Neural progenitor cell (in vitro differentiated cells): ENCODE data around the gene CCDC7. TPM values are rescaled to one million over a fixed set of nuclear protein-coding genes. Genes with fewer than 3 reads are reported as not detected.

Experiments
- DNase-seq: peaks from one replicate; pipeline ENCODE4 v3.0.0-alpha.2; 2016; ENCODE audit warnings: low spot score
- H2AFZ ChIP-seq: fragments of 200-600 bp; sonication (generic); replicated peaks from 2 replicates; pipeline ENCODE4 v1.6.1; 2016; ENCODE audit warnings: antibody characterized with exemption
- H3F3A ChIP-seq: fragments of 200-600 bp; sonication (generic); 2 replicates; pipeline ENCODE4 v1.6.1; 2016; ENCODE audit warnings: antibody characterized with exemption, low read depth
- H3K27ac ChIP-seq: fragments of 200-600 bp; sonication (generic); 2 replicates; pipeline ENCODE4 v1.5.1; 2016; ENCODE audit warnings: mild to moderate bottlenecking
- H3K27me3 ChIP-seq: fragments of 200-600 bp; sonication (generic); 2 replicates; pipeline ENCODE4 v1.6.1; 2016; ENCODE audit warnings: mild to moderate bottlenecking, moderate library complexity
- H3K36me3 ChIP-seq: fragments of 200-600 bp; sonication (generic); 2 replicates; pipeline ENCODE4 v1.5.1; 2016
- H3K4me1 ChIP-seq: fragments of 200-600 bp; sonication (generic); 2 replicates; pipeline ENCODE4 v1.6.1; 2016; ENCODE audit warnings: mixed run types
- H3K4me2 ChIP-seq: fragments of 200-600 bp; sonication (generic); 2 replicates; pipeline ENCODE4 v1.6.1; 2016
- H3K4me3 ChIP-seq: fragments of 200-600 bp; sonication (generic); 2 replicates; pipeline ENCODE4 v1.5.1; 2016
- H3K79me2 ChIP-seq: fragments of 200-600 bp; sonication (generic); 2 replicates; pipeline ENCODE4 v1.6.1; 2016; ENCODE audit warnings: low read depth
- H3K9ac ChIP-seq: fragments of 200-600 bp; sonication (generic); 2 replicates; pipeline ENCODE4 v1.6.1; 2016
- H3K9me3 ChIP-seq: fragments of 200-600 bp; sonication (generic); 2 replicates; pipeline ENCODE4 v1.5.1; 2016; ENCODE audit warnings: low read depth
- H4K20me1 ChIP-seq: fragments of 200-600 bp; sonication (generic); 2 replicates; pipeline ENCODE4 v1.6.1; 2016; ENCODE audit warnings: low read depth
- H3K27ac Mint-ChIP-seq: 3 replicates; pipeline ENCODE4 v1.8.0; 2021; ENCODE audit warnings: mixed read lengths
- H3K27me3 Mint-ChIP-seq: 2 replicates; pipeline ENCODE4 v1.8.0; 2022; ENCODE audit warnings: low read depth, mild to moderate bottlenecking, inconsistent platforms, moderate library complexity, mixed read lengths; ENCODE audit not compliant: insufficient read depth
- H3K36me3 Mint-ChIP-seq: 3 replicates; pipeline ENCODE4 v1.8.0; 2021; ENCODE audit warnings: mixed read lengths
- H3K4me1 Mint-ChIP-seq: 3 replicates; pipeline ENCODE4 v1.8.0; 2021; ENCODE audit warnings: mixed read lengths
- H3K4me3 Mint-ChIP-seq: 3 replicates; pipeline ENCODE4 v1.8.0; 2021; ENCODE audit warnings: mild to moderate bottlenecking, moderate library complexity, mixed read lengths
- H3K9me3 Mint-ChIP-seq: 3 replicates; pipeline ENCODE4 v1.8.0; 2020; ENCODE audit warnings: mixed read lengths
- EZH2 ChIP-seq: fragments of 200-600 bp; sonication (generic); IDR thresholded peaks from 2 replicates; pipeline ENCODE4 v1.6.1; 2017; ENCODE audit warnings: antibody characterized with exemption, mild to moderate bottlenecking, moderate library complexity
- EZH2phosphoT487 ChIP-seq: fragments of 200-600 bp; sonication (generic); IDR thresholded peaks from 2 replicates; pipeline ENCODE4 v1.6.1; 2017; ENCODE audit warnings: antibody characterized with exemption
- total RNA-seq: library from RNA; depleted of rRNA; stranded (reverse); fragments of >200 nt; gene quantifications from 2 replicates; pipeline ENCODE4 v1.2.3, GENCODE V29; 2015; ENCODE audit warnings: low replicate concordance
- TF ChIP-seq, protein P1 (sequence below): fragments of 200-600 bp; sonication (generic); IDR thresholded peaks from 2 replicates; pipeline ENCODE4 v1.5.1; 2017; ENCODE audit warnings: antibody characterized with exemption, mild to moderate bottlenecking

Gene CCDC7
- total RNA-seq, 1 donor from 2014 or later = 6.9 TPM

DNA sequence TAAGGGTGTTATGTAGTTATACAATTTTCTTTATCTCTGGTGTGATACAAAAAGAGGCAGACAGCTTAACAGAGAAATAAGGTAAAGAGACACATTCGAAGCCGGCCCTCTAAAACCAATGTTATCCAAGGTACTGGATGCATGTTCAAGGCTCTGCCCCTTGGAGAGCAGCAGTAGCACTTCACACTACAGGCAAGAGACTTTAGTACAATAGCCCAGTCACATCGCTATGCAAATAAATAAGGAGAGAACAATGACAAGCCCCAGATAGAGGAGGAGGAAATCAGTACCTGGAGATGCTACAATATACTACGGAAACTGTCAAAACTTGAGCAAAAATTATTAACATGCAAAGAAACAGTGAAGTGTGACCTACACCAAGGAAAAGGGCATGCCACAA, 401.0 kb downstream of the CCDC7 start:
- Histone ChIP-seq H3K4me3 (no peak overlapping the region), H3K9me3 (no peaks in the 10 kb centered on the region), H3F3A (no peaks in the 10 kb centered on the region), H3K4me2 (no peak overlapping the region), H3K27me3 (no peaks in the 10 kb centered on the region), H3K27ac (no peak overlapping the region), H2AFZ (no peak overlapping the region), H3K36me3 (no peaks in the 10 kb centered on the region), H3K9ac (no peak overlapping the region), H4K20me1 (no peaks in the 10 kb centered on the region), H3K4me1 (no peaks in the 10 kb centered on the region), H3K79me2 (no peaks in the 10 kb centered on the region)
- Mint-ChIP-seq H3K27ac (no peak overlapping the region), H3K4me3 (no peak overlapping the region), H3K9me3 (no peaks in the 10 kb centered on the region), H3K4me1 (no peaks in the 10 kb centered on the region), H3K36me3 (no peaks in the 10 kb centered on the region), H3K27me3 (peaks cover 3% of the 10 kb centered on the region)
- TF ChIP-seq, protein P1, sequence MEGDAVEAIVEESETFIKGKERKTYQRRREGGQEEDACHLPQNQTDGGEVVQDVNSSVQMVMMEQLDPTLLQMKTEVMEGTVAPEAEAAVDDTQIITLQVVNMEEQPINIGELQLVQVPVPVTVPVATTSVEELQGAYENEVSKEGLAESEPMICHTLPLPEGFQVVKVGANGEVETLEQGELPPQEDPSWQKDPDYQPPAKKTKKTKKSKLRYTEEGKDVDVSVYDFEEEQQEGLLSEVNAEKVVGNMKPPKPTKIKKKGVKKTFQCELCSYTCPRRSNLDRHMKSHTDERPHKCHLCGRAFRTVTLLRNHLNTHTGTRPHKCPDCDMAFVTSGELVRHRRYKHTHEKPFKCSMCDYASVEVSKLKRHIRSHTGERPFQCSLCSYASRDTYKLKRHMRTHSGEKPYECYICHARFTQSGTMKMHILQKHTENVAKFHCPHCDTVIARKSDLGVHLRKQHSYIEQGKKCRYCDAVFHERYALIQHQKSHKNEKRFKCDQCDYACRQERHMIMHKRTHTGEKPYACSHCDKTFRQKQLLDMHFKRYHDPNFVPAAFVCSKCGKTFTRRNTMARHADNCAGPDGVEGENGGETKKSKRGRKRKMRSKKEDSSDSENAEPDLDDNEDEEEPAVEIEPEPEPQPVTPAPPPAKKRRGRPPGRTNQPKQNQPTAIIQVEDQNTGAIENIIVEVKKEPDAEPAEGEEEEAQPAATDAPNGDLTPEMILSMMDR = no peak
- TF ChIP-seq EZH2phosphoT487 (no peak), EZH2 (no peak)
- DNase-seq = no peak

DNA sequence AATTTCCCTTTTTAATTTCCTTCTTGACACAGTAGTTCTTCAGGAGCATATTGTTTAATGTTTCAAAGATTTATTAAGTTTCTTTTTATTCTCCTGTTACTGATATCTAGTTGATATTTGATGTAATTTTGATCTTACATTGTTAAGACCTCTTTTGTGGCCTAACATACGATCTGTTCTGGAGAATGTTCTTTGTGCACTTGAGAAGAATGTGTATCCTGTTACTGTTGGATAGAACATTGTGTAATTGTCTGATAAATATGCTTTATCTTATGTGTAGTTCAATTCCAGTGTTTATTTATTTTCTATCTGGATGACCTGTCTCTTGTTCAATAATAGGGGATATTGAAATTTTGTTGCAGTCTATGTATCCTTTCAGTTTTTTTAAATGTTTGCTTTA, 405.4 kb downstream of the CCDC7 start:
- Histone ChIP-seq H3F3A (no peaks in the 10 kb centered on the region), H3K27me3 (no peaks in the 10 kb centered on the region), H4K20me1 (no peaks in the 10 kb centered on the region), H2AFZ (no peak overlapping the region), H3K36me3 (no peaks in the 10 kb centered on the region), H3K27ac (no peak overlapping the region), H3K9me3 (no peaks in the 10 kb centered on the region), H3K4me2 (no peak overlapping the region), H3K9ac (no peak overlapping the region), H3K79me2 (no peaks in the 10 kb centered on the region), H3K4me1 (no peaks in the 10 kb centered on the region), H3K4me3 (no peak overlapping the region)
- Mint-ChIP-seq H3K4me1 (no peaks in the 10 kb centered on the region), H3K27me3 (peaks cover 3% of the 10 kb centered on the region), H3K9me3 (no peaks in the 10 kb centered on the region), H3K4me3 (no peak overlapping the region), H3K36me3 (no peaks in the 10 kb centered on the region), H3K27ac (no peak overlapping the region)
- no peak for DNase-seq
- TF ChIP-seq, protein P1 = no peak
- no peak for TF ChIP-seq EZH2

DNA sequence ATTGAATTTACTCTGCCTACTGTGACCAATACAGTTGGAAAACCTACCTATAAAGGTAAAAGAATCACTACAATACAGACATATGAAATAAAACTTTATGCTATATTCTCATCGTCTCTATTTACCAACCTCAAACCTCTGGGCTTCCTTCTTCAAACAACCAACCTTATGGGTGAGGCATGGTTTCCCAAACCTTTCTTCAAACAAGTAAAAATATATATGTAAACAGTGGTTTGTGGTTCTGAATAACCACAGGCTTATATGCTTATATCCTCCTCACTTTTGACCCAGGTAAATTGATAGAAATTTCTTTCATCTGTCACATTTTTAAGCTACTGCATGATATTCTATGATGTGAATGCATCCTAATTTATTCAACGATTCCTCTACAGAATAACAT, 408.5 kb downstream of the CCDC7 start:
- Mint-ChIP-seq H3K9me3 (no peaks in the 10 kb centered on the region), H3K27me3 (peaks cover 3% of the 10 kb centered on the region), H3K4me3 (no peak overlapping the region), H3K27ac (no peak overlapping the region), H3K36me3 (no peaks in the 10 kb centered on the region), H3K4me1 (no peaks in the 10 kb centered on the region)
- no peaks in the 10 kb centered on the region for H3K9me3 ChIP-seq
- no peak overlapping the region for H3K4me2 ChIP-seq
- H3K27ac ChIP-seq = no peak overlapping the region
- H3K79me2 ChIP-seq = no peaks in the 10 kb centered on the region
- H3K36me3 ChIP-seq = no peaks in the 10 kb centered on the region
- no peaks in the 10 kb centered on the region for H3F3A ChIP-seq
- no peaks in the 10 kb centered on the region for H4K20me1 ChIP-seq
- no peak overlapping the region for H3K9ac ChIP-seq
- H3K4me3 ChIP-seq = no peak overlapping the region
- H3K4me1 ChIP-seq = no peaks in the 10 kb centered on the region
- TF ChIP-seq EZH2 (no peak), EZH2phosphoT487 (no peak)
- TF ChIP-seq, protein P1 = no peak
- H2AFZ ChIP-seq = no peak overlapping the region
- DNase-seq = no peak
- H3K27me3 ChIP-seq = no peaks in the 10 kb centered on the region

DNA sequence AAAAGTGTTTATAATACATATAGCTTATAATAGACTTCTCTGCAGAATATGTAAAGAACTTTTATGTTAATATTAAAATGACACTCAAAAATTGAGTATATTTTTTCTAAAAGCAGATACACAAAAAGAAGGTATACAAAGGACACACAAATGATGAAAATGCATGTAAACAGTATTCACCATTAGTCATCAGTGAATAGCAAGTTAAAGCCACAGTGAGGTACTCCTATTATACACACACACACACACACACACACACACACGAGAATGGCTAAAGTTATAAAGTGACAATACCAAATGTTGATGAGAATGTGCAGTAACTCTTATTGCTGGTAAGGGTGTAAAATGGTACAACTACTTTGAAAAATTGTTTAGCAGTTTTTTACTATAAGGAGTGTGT, 419.2 kb downstream of the CCDC7 start:
- no peak for DNase-seq
- no peaks in the 10 kb centered on the region for H3K9me3 ChIP-seq
- H3K4me1 ChIP-seq = no peaks in the 10 kb centered on the region
- no peak overlapping the region for H3K9ac ChIP-seq
- H3K4me3 ChIP-seq = no peak overlapping the region
- Mint-ChIP-seq H3K36me3 (no peaks in the 10 kb centered on the region), H3K4me1 (no peaks in the 10 kb centered on the region), H3K27ac (no peak overlapping the region), H3K4me3 (no peak overlapping the region), H3K27me3 (no peaks in the 10 kb centered on the region), H3K9me3 (no peaks in the 10 kb centered on the region)
- TF ChIP-seq EZH2 = no peak
- TF ChIP-seq, protein P1 = no peak
- no peak for TF ChIP-seq EZH2phosphoT487
- H3F3A ChIP-seq = no peaks in the 10 kb centered on the region
- no peak overlapping the region for H3K4me2 ChIP-seq
- no peaks in the 10 kb centered on the region for H4K20me1 ChIP-seq
- H3K27ac ChIP-seq = no peak overlapping the region
- H2AFZ ChIP-seq = no peak overlapping the region
- H3K36me3 ChIP-seq = no peaks in the 10 kb centered on the region
- peaks cover 12% of the 10 kb centered on the region for H3K27me3 ChIP-seq
- H3K79me2 ChIP-seq = no peaks in the 10 kb centered on the region
